HEK293 (cell line): ENCODE measurements around the gene PIP5K1B.

ENCODE experiments used
- CTCF ChIA-PET: fragments of 350-600 bp; formaldehyde crosslinking; extraction: SDS; loops from one replicate; lab custom pipeline; 2021; ENCODE audit warnings: antibody characterized with exemption; lab: Yijun Ruan, JAX
- POLR2A ChIA-PET: fragments of 300-600 bp; formaldehyde crosslinking; extraction: SDS; loops from one replicate; lab custom pipeline; 2020; ENCODE audit warnings: antibody characterized with exemption, inconsistent platforms; lab: Yijun Ruan, JAX
- H3K27ac ChIP-seq: fragments of 200-500 bp; sonication (Bioruptor generic); 2 replicates; pipeline ENCODE4 v1.5.1; 2014; ENCODE audit warnings: low read depth, low read length, control low read depth, inconsistent platforms; ENCODE audit errors: extremely low read depth
- H3K36me3 ChIP-seq, 2 experiments: fragments of 200-500 bp in 1 of 2; sonication (Bioruptor generic) in 1 of 2; 1 replicate in 1 of 2; 2 replicates in 1 of 2; pipeline ENCODE4 v1.5.1; 2014 to 2017; ENCODE audit warnings: inconsistent platforms in 2 of 2, low read length in 2 of 2; ENCODE audit not compliant: control insufficient read depth in 2 of 2, insufficient read depth in 1 of 2
- H3K4me1 ChIP-seq: fragments of 200-500 bp; sonication (Bioruptor generic); 2 replicates; pipeline ENCODE4 v1.5.1; 2014; ENCODE audit warnings: mild to moderate bottlenecking, low read length, inconsistent platforms; ENCODE audit not compliant: control insufficient read depth, insufficient read depth
- H3K4me3 ChIP-seq: 2 replicates; pipeline ENCODE4 v1.5.1; 2011; ENCODE audit warnings: low read depth, mild to moderate bottlenecking, control low read depth, low read length, moderate library complexity
- H3K9me3 ChIP-seq: fragments of 200-500 bp; sonication (Bioruptor generic); 2 replicates; pipeline ENCODE4 v1.5.1; 2014; ENCODE audit warnings: low read depth, low read length, inconsistent platforms; ENCODE audit not compliant: control insufficient read depth, insufficient read depth
- HIC1 ChIP-seq: fragments of 450-650 bp; formaldehyde crosslinking; IDR thresholded peaks from 2 replicates; pipeline ENCODE4 v1.5.1; 2016; ENCODE audit warnings: missing biosample characterization, missing genetic modification characterization
- MEIS1 ChIP-seq: sonication (generic); formaldehyde crosslinking; IDR thresholded peaks from 2 replicates; pipeline ENCODE4 v1.8.1; 2022; ENCODE audit warnings: missing genetic modification reagents, mild to moderate bottlenecking, borderline replicate concordance
- PATZ1 ChIP-seq: fragments of 450-650 bp; formaldehyde crosslinking; IDR thresholded peaks from 2 replicates; pipeline ENCODE4 v1.5.1; 2016; ENCODE audit warnings: missing biosample characterization, missing genetic modification characterization
- SCRT2 ChIP-seq: fragments of 450-650 bp; formaldehyde crosslinking; IDR thresholded peaks from 2 replicates; pipeline ENCODE4 v1.5.1; 2016; ENCODE audit warnings: missing biosample characterization, missing genetic modification characterization
- TSHZ1 ChIP-seq: fragments of 450-650 bp; formaldehyde crosslinking; IDR thresholded peaks from 2 replicates; pipeline ENCODE4 v1.5.1; 2016; ENCODE audit warnings: missing biosample characterization, missing genetic modification characterization, borderline replicate concordance
- ZNF133 ChIP-seq: fragments of 450-650 bp; formaldehyde crosslinking; IDR thresholded peaks from 2 replicates; pipeline ENCODE4 v1.5.1; 2016; ENCODE audit warnings: missing biosample characterization, missing genetic modification characterization
- ZNF169 ChIP-seq: fragments of 450-650 bp; formaldehyde crosslinking; IDR thresholded peaks from 2 replicates; pipeline ENCODE4 v1.5.1; 2016; ENCODE audit warnings: missing biosample characterization, missing genetic modification characterization
- ZNF280D ChIP-seq: fragments of 450-650 bp; formaldehyde crosslinking; IDR thresholded peaks from 2 replicates; pipeline ENCODE4 v1.5.1; 2016; ENCODE audit warnings: missing biosample characterization, missing genetic modification characterization
- ZNF292 ChIP-seq: fragments of 450-650 bp; formaldehyde crosslinking; IDR thresholded peaks from 2 replicates; pipeline ENCODE4 v1.5.1; 2016; ENCODE audit warnings: low read depth, missing biosample characterization, missing genetic modification characterization, borderline replicate concordance
- ZNF311 ChIP-seq: fragments of 450-650 bp; formaldehyde crosslinking; IDR thresholded peaks from 2 replicates; pipeline ENCODE4 v1.5.1; 2017; ENCODE audit warnings: missing biosample characterization, missing genetic modification characterization, borderline replicate concordance
- ZNF548 ChIP-seq: fragments of 450-650 bp; formaldehyde crosslinking; IDR thresholded peaks from 2 replicates; pipeline ENCODE4 v1.5.1; 2016; ENCODE audit warnings: missing biosample characterization, missing genetic modification characterization
- ZNF670 ChIP-seq: fragments of 450-650 bp; formaldehyde crosslinking; IDR thresholded peaks from 2 replicates; pipeline ENCODE4 v1.5.1; 2016; ENCODE audit warnings: missing biosample characterization, missing genetic modification characterization, low read depth
- ZSCAN30 ChIP-seq: fragments of 450-650 bp; IDR thresholded peaks from 2 replicates; pipeline ENCODE4 v1.5.1; 2018; ENCODE audit warnings: missing biosample characterization, mild to moderate bottlenecking, missing genetic modification characterization, moderate library complexity

PIP5K1B gene

GRCh38 chr9:68919661-68920060 lies 214.6 kb downstream of the PIP5K1B start:
- no peak for TF ChIP-seq ZNF670 (tag by site-specific recombination)
- TF ChIP-seq PATZ1 (tag by site-specific recombination), result no peak
- TF ChIP-seq SCRT2 (tag by site-specific recombination), result no peak
- TF ChIP-seq ZNF311, result no peak
- TF ChIP-seq ZNF292 (tag by site-specific recombination), result no peak
- no peak for TF ChIP-seq ZNF169
- no peak for TF ChIP-seq ZSCAN30 (tag by site-specific recombination)
- TF ChIP-seq HIC1 (tag by site-specific recombination), result no peak
- no peak for TF ChIP-seq ZNF133
- TF ChIP-seq ZNF548 (tag by site-specific recombination), result no peak
- TF ChIP-seq MEIS1, result no peak
- no peak for TF ChIP-seq TSHZ1 (tag by site-specific recombination)
- no peak overlapping the region for H3K4me3 ChIP-seq

GRCh38 chr9:68920921-68921320 lies 215.9 kb downstream of the PIP5K1B start:
- no peak overlapping the region for H3K27ac ChIP-seq
- CTCF ChIA-PET, result interaction anchor here (0.6 kb wide), 1 partner anchor 9 kb away, joined by 4 read pairs; no protein-coding TSS in a partner anchor

More at GRCh38 chr9:68919661-68920060, 214.6 kb downstream of the PIP5K1B start:
- H3K9me3 ChIP-seq, result no peaks in the 10 kb centered on the region
- no peaks in the 10 kb centered on the region for H3K36me3 ChIP-seq
- POLR2A ChIA-PET, result no interaction called here
- CTCF ChIA-PET, result no interaction called here
- no peaks in the 10 kb centered on the region for H3K4me1 ChIP-seq
- H3K27ac ChIP-seq, result no peak overlapping the region

More at GRCh38 chr9:68920921-68921320, 215.9 kb downstream of the PIP5K1B start:
- Histone ChIP-seq H3K36me3 (no peaks in the 10 kb centered on the region), H3K4me3 (no peak overlapping the region), H3K4me1 (no peaks in the 10 kb centered on the region), H3K9me3 (no peaks in the 10 kb centered on the region)
- POLR2A ChIA-PET, result no interaction called here
- TF ChIP-seq ZNF280D (tag by site-specific recombination), result no peak
